HG03565 (cell line): ENCODE measurements around the gene OR7A5.
"Not testable (repeated sequence)": the region's sequence is repeated elsewhere in the genome, so short reads cannot be mapped to it uniquely, and the experiment has no call there.

Source experiments
- ATAC-seq: cut with Tn5 transposase; IDR thresholded peaks from one replicate; pipeline ENCODE4 v1.9.1; 2021; ENCODE audit warnings: mild to moderate bottlenecking, moderate library complexity; ENCODE audit not compliant: unreplicated experiment

Gene OR7A5

GRCh38 chr19:14785102-14785793, 49.7 kb downstream of the OR7A5 start:
- ATAC-seq, result not testable (repeated sequence)

GRCh38 chr19:14784730-14785101, 50.3 kb downstream of the OR7A5 start:
- not testable (repeated sequence) for ATAC-seq

- ATAC-seq, result not testable (repeated sequence)
Measured at GRCh38 chr19:14783410-14783998, 51.5 kb downstream of the OR7A5 start.

GRCh38 chr19:14782626-14783409, 52.2 kb downstream of the OR7A5 start:
- ATAC-seq, result no peak

- not testable (repeated sequence) for ATAC-seq
Measured at GRCh38 chr19:14781713-14782536, 53.1 kb downstream of the OR7A5 start.

GRCh38 chr19:14780622-14781225, 54.3 kb downstream of the OR7A5 start:
- ATAC-seq, result not testable (repeated sequence)

GRCh38 chr19:14779151-14779550, 55.8 kb downstream of the OR7A5 start:
- no peak for ATAC-seq

- ATAC-seq, result not testable (repeated sequence)
Measured at GRCh38 chr19:14778110-14778845, 56.7 kb downstream of the OR7A5 start, which contains the start of gene ADGRE2. Gene ADGRE2, minus strand, starts transcription at chr19:14778560. Its CDS starts 1,804 bp downstream, at chr19:14776756.

- not testable (repeated sequence) for ATAC-seq
Measured at GRCh38 chr19:14777645-14778044, 57.3 kb downstream of the OR7A5 start.
